ENCODE data around the gene FRY.

DNA sequence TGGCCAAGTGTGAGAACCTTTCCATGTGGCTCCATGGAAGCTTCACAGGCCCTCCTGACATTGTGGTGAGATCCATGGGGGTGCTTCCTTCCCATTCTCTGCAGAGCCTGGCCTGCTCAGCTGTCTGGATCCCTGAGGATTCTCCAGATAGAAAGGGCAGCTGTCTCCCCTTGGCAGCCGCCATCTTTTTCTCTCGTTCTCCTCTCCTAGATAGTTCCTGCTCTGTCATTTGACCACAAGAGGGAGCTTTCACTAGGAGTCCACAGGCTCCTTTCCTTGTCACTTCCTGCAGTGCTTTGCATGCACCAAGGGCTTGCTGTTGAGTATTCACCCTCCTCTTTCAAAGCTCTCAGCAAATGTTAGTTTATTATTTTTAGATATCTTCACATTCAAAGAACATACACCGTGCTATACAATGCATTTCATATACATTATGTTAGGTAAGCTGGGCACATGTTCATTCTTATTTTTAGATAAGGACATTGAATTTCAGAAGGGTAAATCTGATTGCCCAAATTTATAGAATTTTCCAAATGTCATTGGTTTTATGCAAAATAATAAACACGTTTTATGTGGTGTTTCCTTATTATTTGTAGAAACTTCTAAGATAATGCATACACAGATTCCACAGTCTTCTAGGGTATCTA lies 133.2 kb downstream of the FRY start:
- TF ChIP-seq ZNF24 (IDR thresholded peaks at IDR 0.05) (no peak), E2F5 (CRISPR knock-in tag; IDR thresholded peaks at IDR 0.05) (no peak), TAF1 (IDR thresholded peaks at IDR 0.05; ENCODE audit: control insufficient read depth, extremely low read depth, insufficient read depth, low read length, severe bottlenecking) (no peak)
- TF ChIP-seq, protein P1, sequence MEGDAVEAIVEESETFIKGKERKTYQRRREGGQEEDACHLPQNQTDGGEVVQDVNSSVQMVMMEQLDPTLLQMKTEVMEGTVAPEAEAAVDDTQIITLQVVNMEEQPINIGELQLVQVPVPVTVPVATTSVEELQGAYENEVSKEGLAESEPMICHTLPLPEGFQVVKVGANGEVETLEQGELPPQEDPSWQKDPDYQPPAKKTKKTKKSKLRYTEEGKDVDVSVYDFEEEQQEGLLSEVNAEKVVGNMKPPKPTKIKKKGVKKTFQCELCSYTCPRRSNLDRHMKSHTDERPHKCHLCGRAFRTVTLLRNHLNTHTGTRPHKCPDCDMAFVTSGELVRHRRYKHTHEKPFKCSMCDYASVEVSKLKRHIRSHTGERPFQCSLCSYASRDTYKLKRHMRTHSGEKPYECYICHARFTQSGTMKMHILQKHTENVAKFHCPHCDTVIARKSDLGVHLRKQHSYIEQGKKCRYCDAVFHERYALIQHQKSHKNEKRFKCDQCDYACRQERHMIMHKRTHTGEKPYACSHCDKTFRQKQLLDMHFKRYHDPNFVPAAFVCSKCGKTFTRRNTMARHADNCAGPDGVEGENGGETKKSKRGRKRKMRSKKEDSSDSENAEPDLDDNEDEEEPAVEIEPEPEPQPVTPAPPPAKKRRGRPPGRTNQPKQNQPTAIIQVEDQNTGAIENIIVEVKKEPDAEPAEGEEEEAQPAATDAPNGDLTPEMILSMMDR (IDR thresholded peaks at IDR 0.05 in 2 of 3, conservative IDR thresholded peaks at IDR 0.05 in 1 of 3; ENCODE audit: insufficient read depth in 2 of 3, low read depth in 1 of 3, low read length in 3 of 3): peak; percentile 64 to 75 (median 68)

Data from K562 (cell line).